Kidney epithelial cell (primary cell): ENCODE results near the gene SIX2. TPM values are rescaled to one million over a fixed set of nuclear protein-coding genes. Genes with fewer than 3 reads are reported as not detected.

ENCODE experiments used
- DNase-seq: peaks from one replicate; pipeline ENCODE4 v3.0.0-alpha.2; 2010; ENCODE audit warnings: low read depth
- H3K27me3 ChIP-seq: 2 replicates; pipeline ENCODE4 v1.6.0; 2011; ENCODE audit warnings: low read length; ENCODE audit not compliant: control insufficient read depth, insufficient read depth
- H3K36me3 ChIP-seq: 2 replicates; pipeline ENCODE4 v1.5.1; 2011; ENCODE audit warnings: low read length; ENCODE audit not compliant: control insufficient read depth, insufficient read depth
- H3K4me3 ChIP-seq: 2 replicates; pipeline ENCODE4 v1.5.1; 2011; ENCODE audit warnings: low read depth, mild to moderate bottlenecking, control low read depth, low read length
- total RNA-seq: library from RNA; depleted of rRNA; stranded (reverse); fragments of >200 nt; gene quantifications from 2 replicates; pipeline ENCODE4 v1.2.3, GENCODE V29; 2015
- TF ChIP-seq, protein P1 (sequence below): IDR thresholded peaks from 2 replicates; pipeline ENCODE4 v1.5.1; 2011; ENCODE audit warnings: mild to moderate bottlenecking, moderate library complexity, low read length, control low read depth, inconsistent platforms; ENCODE audit not compliant: insufficient read depth, poor library complexity, severe bottlenecking

Gene SIX2
- total RNA-seq, 1 donor from 2014 or later: 0.96 TPM

DNA sequence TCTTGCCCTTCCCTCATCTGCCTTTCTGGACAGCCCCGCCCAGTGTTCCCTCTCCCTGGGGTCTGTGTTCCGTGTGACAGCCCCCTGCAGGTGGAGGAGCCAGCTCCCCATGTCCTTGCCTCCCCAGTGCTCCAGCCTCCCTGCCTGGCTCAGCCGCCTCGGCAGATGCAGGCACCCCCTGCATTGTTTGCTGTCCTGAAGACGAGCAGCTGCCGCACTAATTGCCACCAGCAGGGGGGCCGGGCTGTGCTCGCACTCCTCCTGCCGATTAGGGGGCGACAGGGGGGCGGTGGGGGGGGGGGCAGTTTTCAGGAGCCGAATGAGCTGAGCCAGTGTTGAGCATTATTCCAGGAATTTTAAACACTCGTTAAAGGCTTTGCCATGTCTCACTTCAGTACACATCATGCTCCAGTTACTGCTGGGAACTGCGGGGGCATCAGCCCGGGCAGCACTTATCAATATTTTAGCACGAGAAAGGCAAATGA lies 44.5 kb downstream of the SIX2 start:
- TF ChIP-seq, protein P1, sequence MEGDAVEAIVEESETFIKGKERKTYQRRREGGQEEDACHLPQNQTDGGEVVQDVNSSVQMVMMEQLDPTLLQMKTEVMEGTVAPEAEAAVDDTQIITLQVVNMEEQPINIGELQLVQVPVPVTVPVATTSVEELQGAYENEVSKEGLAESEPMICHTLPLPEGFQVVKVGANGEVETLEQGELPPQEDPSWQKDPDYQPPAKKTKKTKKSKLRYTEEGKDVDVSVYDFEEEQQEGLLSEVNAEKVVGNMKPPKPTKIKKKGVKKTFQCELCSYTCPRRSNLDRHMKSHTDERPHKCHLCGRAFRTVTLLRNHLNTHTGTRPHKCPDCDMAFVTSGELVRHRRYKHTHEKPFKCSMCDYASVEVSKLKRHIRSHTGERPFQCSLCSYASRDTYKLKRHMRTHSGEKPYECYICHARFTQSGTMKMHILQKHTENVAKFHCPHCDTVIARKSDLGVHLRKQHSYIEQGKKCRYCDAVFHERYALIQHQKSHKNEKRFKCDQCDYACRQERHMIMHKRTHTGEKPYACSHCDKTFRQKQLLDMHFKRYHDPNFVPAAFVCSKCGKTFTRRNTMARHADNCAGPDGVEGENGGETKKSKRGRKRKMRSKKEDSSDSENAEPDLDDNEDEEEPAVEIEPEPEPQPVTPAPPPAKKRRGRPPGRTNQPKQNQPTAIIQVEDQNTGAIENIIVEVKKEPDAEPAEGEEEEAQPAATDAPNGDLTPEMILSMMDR: peak; percentile 44
- no peak for DNase-seq

DNA sequence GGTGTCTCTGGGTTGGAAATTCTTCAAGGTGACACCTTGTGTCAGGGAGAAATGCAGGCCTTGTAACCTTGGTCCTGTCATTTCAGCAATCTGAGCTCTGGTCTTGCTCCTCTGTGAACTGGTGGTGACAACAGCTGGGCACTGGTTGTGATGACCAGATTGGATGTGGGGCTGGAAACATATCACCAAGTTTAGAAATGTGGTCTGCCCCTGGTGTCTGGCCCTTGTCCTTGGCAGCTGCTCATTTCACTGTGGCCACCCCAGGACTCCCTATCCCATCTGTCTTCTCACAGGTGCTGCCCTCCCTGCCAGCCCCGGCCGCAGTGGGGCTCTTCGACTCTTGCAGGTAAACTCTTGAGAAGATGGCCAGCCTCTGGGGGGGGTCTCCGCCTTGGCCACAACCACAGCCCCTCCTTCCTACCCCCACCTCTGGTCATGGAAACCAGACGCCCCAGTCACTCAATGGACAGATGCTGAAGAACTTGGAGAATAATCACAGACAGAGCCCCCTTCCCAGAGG lies 47.0 kb downstream of the SIX2 start:
- peaks cover 7% of the 10 kb centered on the region for H3K27me3 ChIP-seq
- no peaks in the 10 kb centered on the region for H3K36me3 ChIP-seq
- H3K4me3 ChIP-seq: no peak overlapping the region
- TF ChIP-seq, protein P1: no peak
- no peak for DNase-seq

More for the DNA sequence above, 44.5 kb downstream of the SIX2 start:
- no peak overlapping the region for H3K4me3 ChIP-seq
- H3K36me3 ChIP-seq: no peaks in the 10 kb centered on the region
- peaks cover 7% of the 10 kb centered on the region for H3K27me3 ChIP-seq

DNA sequence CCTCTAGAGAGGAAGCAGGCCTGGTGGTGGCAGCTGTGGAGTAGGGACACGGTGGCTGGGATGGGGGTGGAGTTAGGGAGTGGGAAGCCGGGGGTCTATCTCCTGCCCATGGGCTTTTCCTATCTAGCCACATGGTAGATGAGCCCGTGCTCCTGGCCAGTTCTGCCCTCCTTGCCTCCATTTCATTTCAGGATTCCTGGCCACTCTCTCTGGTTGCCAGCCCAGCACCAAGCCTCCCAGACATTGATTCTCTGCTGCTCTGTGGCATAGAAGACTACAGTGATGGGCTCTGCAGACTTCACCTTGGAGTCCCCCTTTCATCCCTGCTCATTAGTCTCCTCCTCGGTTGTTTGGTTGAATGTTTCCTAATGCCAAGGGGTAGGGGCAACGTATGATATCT lies 48.4 kb downstream of the SIX2 start:
- no peaks in the 10 kb centered on the region for H3K36me3 ChIP-seq
- TF ChIP-seq, protein P1: no peak
- DNase-seq: no peak
- no peak overlapping the region for H3K4me3 ChIP-seq
- H3K27me3 ChIP-seq: peaks cover 15% of the 10 kb centered on the region

DNA sequence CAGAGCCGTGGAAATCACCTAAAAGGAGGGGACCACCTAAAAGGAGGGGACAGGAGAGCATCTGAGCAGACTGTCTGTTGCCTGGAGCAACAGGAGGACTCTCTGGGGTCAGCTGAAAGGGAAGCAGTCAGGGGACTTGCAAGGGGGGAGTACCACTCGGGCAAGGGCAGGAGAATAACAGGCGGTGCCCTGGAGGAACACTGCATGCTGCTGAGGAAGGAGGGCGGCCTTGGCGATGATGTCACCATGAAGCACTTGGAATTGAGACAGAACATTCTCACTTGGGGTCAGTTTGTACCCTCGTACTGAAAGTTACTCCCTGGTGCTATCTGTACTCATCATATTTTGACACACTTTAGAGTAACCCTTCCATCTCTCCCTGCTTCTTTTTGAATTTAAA lies 49.4 kb downstream of the SIX2 start:
- TF ChIP-seq, protein P1: no peak
- H3K4me3 ChIP-seq: no peak overlapping the region
- no peaks in the 10 kb centered on the region for H3K36me3 ChIP-seq
- no peak for DNase-seq
- H3K27me3 ChIP-seq: peaks cover 22% of the 10 kb centered on the region

DNA sequence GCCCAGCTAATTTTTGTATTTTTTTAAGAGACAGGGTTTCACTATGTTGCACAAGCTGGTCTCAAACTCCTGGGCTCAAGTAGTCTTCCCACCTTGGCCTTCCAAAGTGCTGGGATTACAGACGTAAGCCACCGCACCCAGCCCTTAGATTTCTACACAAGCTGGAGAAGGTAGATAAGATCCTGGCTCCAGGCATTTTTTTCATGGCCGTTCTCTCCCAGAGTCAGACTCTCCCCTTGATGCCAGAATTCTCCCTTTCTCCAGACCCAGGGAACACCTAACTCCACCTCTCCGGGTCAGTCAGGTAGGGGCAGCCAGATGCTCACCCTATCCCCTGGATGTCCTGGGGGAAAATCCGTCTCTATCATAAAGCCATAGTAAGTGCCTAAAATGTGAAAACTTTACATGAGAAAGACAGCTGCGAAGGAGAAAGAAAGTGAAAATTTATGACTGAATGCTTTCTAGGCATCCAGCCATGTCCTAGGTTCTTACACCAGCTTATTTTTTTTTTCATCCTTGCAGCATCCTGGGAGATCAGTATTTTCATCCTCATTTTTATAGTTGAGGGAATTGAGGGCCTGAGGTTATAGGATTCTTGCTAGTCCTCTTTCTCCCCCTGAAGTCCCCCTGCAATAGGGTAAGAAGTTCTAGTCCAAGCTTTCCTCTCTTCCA lies 51.5 kb downstream of the SIX2 start:
- H3K36me3 ChIP-seq: no peaks in the 10 kb centered on the region
- H3K4me3 ChIP-seq: no peak overlapping the region
- DNase-seq: no peak
- peaks cover 40% of the 10 kb centered on the region for H3K27me3 ChIP-seq
- TF ChIP-seq, protein P1: no peak
